Measurements from ENCODE around the gene GTPBP3. TPM values are rescaled to one million over a fixed set of nuclear protein-coding genes. Genes with fewer than 3 reads are reported as not detected.

The GTPBP3 gene
- total RNA-seq, 1 donor from 2014 or later, result 24.7 TPM

DNA sequence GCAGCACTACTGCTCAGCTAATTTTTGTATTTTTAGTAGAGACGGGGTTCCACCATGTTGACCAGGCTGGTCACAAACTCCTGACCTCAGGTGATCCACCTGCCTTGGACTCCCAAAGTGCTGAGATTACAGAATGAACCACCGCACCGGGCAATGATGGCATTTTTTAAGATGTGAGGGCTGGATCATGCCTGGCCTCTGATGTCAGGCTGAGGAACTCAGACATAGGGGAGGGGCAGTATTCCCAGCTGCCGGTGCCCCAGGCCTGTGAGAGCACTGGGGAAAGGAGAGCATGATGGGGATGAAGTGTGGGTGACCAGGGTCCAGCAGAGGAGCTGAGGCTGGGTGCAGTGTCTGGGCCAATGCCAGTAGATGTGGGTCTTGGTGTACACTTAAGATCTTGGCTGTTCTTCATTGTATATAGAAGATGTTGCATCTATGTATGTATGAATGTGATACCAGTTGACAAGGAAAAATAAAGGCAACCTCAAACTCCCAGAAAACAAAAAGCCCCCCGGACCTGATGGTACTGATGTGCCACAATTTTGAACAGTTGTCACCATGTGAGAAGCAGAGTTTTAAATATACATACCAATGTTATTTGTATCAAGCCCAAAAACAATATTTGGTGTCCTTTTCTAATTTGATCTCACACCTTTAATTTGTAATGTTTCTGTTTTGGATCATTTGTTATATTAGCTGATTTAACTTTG is 43.2 kb downstream of the GTPBP3 start:
- no peak for DNase-seq (ENCODE audit: low spot score)

DNA sequence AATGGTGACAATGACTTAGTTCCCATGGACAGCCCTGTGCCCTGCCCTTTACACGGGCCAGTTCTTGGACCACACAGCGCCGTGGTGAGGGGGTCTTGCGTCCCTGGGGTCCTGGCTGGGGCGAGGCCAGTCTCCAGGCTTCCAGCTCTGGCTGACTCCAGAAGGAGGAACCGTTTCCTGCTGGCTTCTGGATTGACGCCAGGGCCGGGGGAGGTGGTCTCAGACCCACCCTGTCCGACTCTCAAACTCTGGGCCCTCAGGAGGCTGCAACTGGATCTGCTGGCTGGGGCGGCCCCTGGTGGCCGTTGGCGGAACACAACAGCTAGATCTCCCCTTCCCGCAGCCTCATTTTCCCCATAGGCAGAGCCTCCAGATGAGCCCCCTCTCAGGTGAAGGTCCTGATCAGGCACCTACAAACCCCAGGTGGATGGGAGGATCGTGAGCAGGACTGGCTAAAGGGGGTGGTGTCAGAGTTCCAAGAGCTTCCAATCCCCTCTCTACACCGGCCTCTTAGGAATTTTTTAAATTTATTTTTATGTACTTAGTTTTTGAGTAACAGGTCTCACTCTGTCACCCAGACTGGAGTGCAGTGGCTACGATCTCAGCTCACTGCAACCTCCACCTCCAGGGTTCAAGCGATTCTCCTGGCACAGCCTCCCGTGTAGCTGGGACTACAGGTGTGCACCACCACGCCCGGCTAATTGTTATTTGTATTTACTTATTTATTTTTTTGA is 48.7 kb downstream of the GTPBP3 start:
- peak; percentile 46 for DNase-seq (ENCODE audit: low spot score)

DNA sequence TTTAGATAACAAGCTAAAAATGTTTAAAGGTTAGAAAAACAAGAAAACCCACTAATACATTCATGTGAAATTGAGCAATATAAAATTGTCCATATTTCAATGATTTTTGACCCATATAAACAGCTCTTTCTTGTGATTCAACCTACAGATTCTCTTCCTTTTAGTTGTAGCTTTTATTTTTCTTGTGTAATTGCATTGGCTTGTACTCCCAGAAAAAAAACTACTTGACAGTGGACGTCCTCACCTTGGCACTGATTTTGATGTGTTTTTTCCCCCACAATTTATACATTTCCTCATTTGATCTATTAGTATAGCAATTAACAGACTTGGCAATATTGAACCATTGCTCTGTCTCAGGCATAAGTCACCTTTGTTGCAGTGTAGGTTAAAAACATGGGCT is 51.9 kb downstream of the GTPBP3 start:
- no peak for DNase-seq (ENCODE audit: low spot score)

DNA sequence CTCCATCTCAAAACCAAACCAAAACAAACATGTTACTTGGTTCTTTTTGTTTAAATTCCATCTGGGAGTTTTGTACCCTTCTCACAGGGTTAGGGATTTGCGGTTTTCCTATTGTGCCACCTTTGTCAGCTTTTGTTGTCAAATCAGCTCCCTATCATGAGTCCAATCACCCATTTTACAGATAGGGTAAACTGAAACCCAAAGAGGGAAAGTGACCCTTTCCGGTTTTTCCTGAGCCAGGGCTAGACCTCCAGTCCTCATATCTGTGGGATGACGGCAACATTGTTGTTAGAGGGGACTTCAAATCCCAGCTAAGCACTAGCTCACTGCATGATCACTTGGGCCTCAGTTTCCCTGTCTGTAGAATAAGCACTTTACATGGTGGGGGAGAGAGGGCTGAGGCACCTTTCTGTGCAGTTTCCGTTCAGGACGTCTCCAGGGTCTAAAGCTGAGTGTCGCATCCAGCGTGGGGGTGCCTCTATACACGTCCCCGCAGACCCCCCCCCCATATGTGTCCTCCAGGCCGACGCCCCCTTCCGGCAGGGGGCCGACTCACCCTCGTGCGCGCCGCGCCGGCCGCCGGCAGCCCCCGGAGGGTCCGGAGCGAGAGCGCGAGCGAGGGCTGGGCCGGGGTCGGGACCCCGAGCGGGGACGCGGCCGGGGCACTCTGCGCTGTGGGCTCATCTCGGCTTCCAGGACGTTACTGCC is 52.8 kb downstream of the GTPBP3 start:
- DNase-seq (ENCODE audit: low spot score), result no peak

DNA sequence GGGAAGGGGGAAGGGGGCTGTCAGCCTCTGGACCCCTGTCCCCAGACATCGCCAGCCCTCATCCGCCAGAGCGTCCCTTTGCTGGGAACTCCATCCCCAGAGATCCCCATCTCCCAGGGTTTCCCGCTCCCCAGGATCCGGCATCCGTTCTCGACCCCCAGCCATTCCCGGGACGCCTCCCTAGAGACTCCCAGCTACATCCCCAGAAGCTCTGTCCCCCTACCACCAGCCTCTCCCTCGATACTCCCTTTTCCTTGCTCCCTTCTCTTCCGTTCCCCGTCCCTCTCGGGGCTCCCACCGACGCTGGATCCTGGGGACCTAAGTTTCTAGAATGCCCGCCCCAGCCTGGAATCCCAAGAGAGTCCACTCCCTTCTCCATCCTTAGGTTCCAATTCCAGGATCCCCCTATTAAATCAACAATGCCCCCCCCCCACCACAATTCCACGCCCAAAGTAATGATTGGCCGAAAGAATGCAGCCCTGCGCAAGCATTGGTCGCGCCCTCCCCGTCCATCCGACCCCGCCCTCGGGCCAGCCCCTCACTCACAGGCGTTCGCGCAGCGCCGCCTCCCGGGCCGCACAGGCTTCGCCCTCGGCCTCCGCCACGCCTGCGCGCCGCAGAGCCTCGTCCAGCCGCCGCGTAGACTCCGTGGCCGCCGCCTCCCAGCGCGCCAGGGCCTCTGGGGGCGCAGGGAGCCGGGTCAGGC is 53.5 kb downstream of the GTPBP3 start:
- DNase-seq (ENCODE audit: low spot score), result peak; percentile 88

DNA sequence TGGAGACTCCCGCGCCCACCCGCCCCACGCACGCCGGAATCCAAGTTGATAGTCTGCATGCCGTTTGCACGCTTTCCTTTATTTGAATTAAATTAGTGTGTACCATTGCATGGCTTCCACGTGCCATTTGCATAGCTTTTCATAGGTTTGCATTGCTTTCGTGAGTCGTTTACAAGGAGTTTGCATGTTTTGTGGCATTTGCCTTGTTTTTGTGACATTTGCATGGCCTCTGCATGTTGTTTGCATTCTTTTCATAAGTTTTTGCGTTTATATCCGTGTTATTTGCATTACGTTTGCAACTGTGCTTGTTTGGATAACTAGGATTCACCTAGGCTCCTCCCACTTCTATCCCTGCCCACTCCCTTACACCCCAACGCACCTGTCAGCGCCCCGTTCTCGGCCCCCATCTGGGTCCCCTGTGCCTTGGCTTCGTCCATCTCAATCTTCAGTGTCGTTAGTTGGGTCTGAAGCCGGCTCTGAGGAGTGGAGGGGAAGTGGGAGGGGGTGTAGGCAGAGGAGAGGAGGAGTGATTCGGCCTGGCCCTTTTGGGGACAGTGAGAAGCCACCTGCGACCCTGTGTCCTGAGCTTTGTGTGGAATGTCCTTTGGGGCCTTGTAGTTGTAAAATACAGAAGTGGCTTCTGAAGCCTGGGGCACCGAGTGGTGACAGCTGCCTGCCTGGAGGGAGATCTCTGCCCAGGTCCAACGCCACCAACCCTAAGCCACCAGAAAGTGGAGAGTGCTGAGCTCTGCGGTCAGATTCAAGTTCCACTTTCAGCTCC is 54.2 kb downstream of the GTPBP3 start:
- no peak for DNase-seq (ENCODE audit: low spot score)

Other genes starting within 250 kb of the GTPBP3 start
- gene USE1, start 122.2 kb upstream of the GTPBP3 start, total RNA-seq, result 28.0 TPM
- 47.8 TPM for gene OCEL1, start 111.3 kb upstream of the GTPBP3 start, total RNA-seq
- 46.3 TPM for gene NR2F6, start 91.6 kb upstream of the GTPBP3 start, total RNA-seq
- 4.3 TPM for gene USHBP1, start 72.8 kb upstream of the GTPBP3 start, total RNA-seq
- gene BABAM1, start 70.1 kb upstream of the GTPBP3 start, total RNA-seq, result 70.5 TPM
- 0.83 TPM for gene ANKLE1, start 55.7 kb upstream of the GTPBP3 start, total RNA-seq
- gene ABHD8, start 34.1 kb upstream of the GTPBP3 start, total RNA-seq, result 20.1 TPM
- gene MRPL34, start 31.7 kb upstream of the GTPBP3 start, total RNA-seq, result 102 TPM
- 37.9 TPM for gene DDA1, start 28.0 kb upstream of the GTPBP3 start, total RNA-seq
- gene ANO8, start 2.7 kb upstream of the GTPBP3 start, total RNA-seq, result 33.2 TPM
- gene PLVAP, start 39.8 kb downstream of the GTPBP3 start, total RNA-seq, result 166 TPM
- gene CCDC194, start 56.6 kb downstream of the GTPBP3 start, total RNA-seq, result 1.0 TPM
- gene BST2, start 68.1 kb downstream of the GTPBP3 start, total RNA-seq, result 90.6 TPM
- 61.2 TPM for gene MVB12A, start 82.5 kb downstream of the GTPBP3 start, total RNA-seq
- gene TMEM221, start 111.1 kb downstream of the GTPBP3 start, total RNA-seq, result 0.37 TPM
- not detected for gene NXNL1, start 123.4 kb downstream of the GTPBP3 start, total RNA-seq
- gene SLC27A1, start 133.0 kb downstream of the GTPBP3 start, total RNA-seq, result 37.1 TPM
- 93.0 TPM for gene PGLS, start 174.1 kb downstream of the GTPBP3 start, total RNA-seq
- 71.1 TPM for gene COLGALT1, start 218.1 kb downstream of the GTPBP3 start, total RNA-seq

All from mucosa of gallbladder (tissue), 1 donor.